Activated CD8-positive, alpha-beta T cell treated with anti-CD3 and anti-CD28 coated beads for 36 hours (primary cell): ENCODE results near the gene MBP. TPM values are rescaled to one million over a fixed set of nuclear protein-coding genes. Genes with fewer than 3 reads are reported as not detected.

Experiments used
- ATAC-seq: fragments of 200-7000 bp; cut with Tn5 transposase; one replicate; pipeline ENCODE4 v1.10.0; 2021; ENCODE audit warnings: mild to moderate bottlenecking, moderate library complexity
- CTCF ChIA-PET: fragments of 350-600 bp; sonication (Branson Sonifier 250); formaldehyde crosslinking; loops from one replicate; lab custom pipeline; 2021; ENCODE audit warnings: antibody characterized with exemption; lab: Charles Lee
- POLR2A ChIA-PET: fragments of 350-600 bp; sonication (Branson Sonifier 250); formaldehyde crosslinking; loops from one replicate; lab custom pipeline; 2021; ENCODE audit warnings: antibody characterized with exemption; lab: Charles Lee
- DNase-seq: peaks from one replicate; pipeline ENCODE4 v3.0.0-alpha.2; 2020
- H3K27ac Mint-ChIP-seq: one replicate; pipeline ENCODE4 v1.8.0; 2021; ENCODE audit warnings: mild to moderate bottlenecking, mixed read lengths
- H3K27me3 Mint-ChIP-seq: one replicate; pipeline ENCODE4 v1.8.0; 2021; ENCODE audit warnings: mixed read lengths
- H3K36me3 Mint-ChIP-seq: one replicate; pipeline ENCODE4 v1.8.0; 2021; ENCODE audit warnings: low read depth, mixed read lengths
- H3K4me1 Mint-ChIP-seq: one replicate; pipeline ENCODE4 v1.8.0; 2021; ENCODE audit warnings: low read depth, mixed read lengths
- H3K4me3 Mint-ChIP-seq: one replicate; pipeline ENCODE4 v1.8.0; 2021; ENCODE audit warnings: mild to moderate bottlenecking, moderate library complexity, mixed read lengths
- H3K9me3 Mint-ChIP-seq: one replicate; pipeline ENCODE4 v1.8.0; 2021; ENCODE audit warnings: mixed read lengths
- CTCF ChIP-seq: fragments of 200-600 bp; IDR thresholded peaks from one replicate; pipeline ENCODE4 v1.8.0; 2022; ENCODE audit warnings: antibody characterized with exemption, mild to moderate bottlenecking
- intact Hi-C: fragments of 100-400 bp; cut with micrococcal nuclease; formaldehyde crosslinking; loops from one replicate; pipeline ENCODE4 v1.10.0; 2022
- total RNA-seq, 2 experiments: library from RNA; stranded (reverse); gene quantifications; one replicate each; pipeline ENCODE4 v1.2.3, GENCODE V29; 2021

MBP gene
- total RNA-seq, 2 experiments from 2014 or later, result 39.9 to 41.5 TPM

GRCh38 chr18:77081390-77081778, 51.2 kb downstream of the MBP start:
- ChIA-PET CTCF (no interaction called here), POLR2A (interaction anchor here (0.6 to 1.0 kb wide), 2 partner anchors 11 to 21 kb away, joined by 3 read pairs; no protein-coding TSS in a partner anchor)
- Mint-ChIP-seq H3K4me3 (no peak overlapping the region), H3K36me3 (peaks cover 39% of the 10 kb centered on the region), H3K9me3 (no peaks in the 10 kb centered on the region), H3K27ac (peak overlapping the region; percentile 60), H3K27me3 (no peaks in the 10 kb centered on the region), H3K4me1 (peaks cover 68% of the 10 kb centered on the region)
- no peak for DNase-seq
- no peak for ATAC-seq
- intact Hi-C loops, result no loop called here
- TF ChIP-seq CTCF, result no peak

- DNase-seq (peak; percentile 29), ATAC-seq (peak; percentile 54)
- CTCF ChIA-PET, result interaction anchor here (2.8 kb wide), 1 partner anchor 11 kb away, joined by 10 read pairs; no protein-coding TSS in a partner anchor
- intact Hi-C loops, result no loop called here
- H3K36me3 Mint-ChIP-seq, result peaks cover 30% of the 10 kb centered on the region
- H3K4me3 Mint-ChIP-seq, result no peak overlapping the region
- H3K27ac Mint-ChIP-seq, result peak overlapping the region; percentile 57
- POLR2A ChIA-PET, result interaction anchor here (1.0 kb wide), 1 partner anchor 22 kb away, joined by 3 read pairs; no protein-coding TSS in a partner anchor
- no peaks in the 10 kb centered on the region for H3K9me3 Mint-ChIP-seq
- TF ChIP-seq CTCF, result no peak
- H3K4me1 Mint-ChIP-seq, result peaks cover 66% of the 10 kb centered on the region
- H3K27me3 Mint-ChIP-seq, result no peaks in the 10 kb centered on the region
Observed at GRCh38 chr18:77079954-77080682, 52.5 kb downstream of the MBP start.

GRCh38 chr18:77079088-77079487, 53.5 kb downstream of the MBP start:
- H3K9me3 Mint-ChIP-seq, result no peaks in the 10 kb centered on the region
- ChIA-PET POLR2A (interaction anchor here (0.6 kb wide), 1 partner anchor 46 kb away, joined by 3 read pairs; no protein-coding TSS in a partner anchor), CTCF (interaction anchor here (1.1 to 2.8 kb wide), 4 partner anchors 10 to 59 kb away, joined by 3 to 10 read pairs (median 4); no protein-coding TSS in a partner anchor)
- H3K27me3 Mint-ChIP-seq, result no peaks in the 10 kb centered on the region
- ATAC-seq, result no peak
- peaks cover 25% of the 10 kb centered on the region for H3K36me3 Mint-ChIP-seq
- no peak for TF ChIP-seq CTCF
- H3K4me3 Mint-ChIP-seq, result no peak overlapping the region
- H3K27ac Mint-ChIP-seq, result no peak overlapping the region
- peaks cover 66% of the 10 kb centered on the region for H3K4me1 Mint-ChIP-seq
- intact Hi-C loops, result no loop called here
- no peak for DNase-seq

GRCh38 chr18:77078690-77079070, 53.9 kb downstream of the MBP start:
- Mint-ChIP-seq H3K27me3 (no peaks in the 10 kb centered on the region), H3K9me3 (no peaks in the 10 kb centered on the region), H3K36me3 (peaks cover 22% of the 10 kb centered on the region), H3K4me3 (no peak overlapping the region), H3K4me1 (peaks cover 66% of the 10 kb centered on the region), H3K27ac (no peak overlapping the region)
- intact Hi-C loops, result no loop called here
- CTCF ChIA-PET, result interaction anchor here (1.0 to 2.8 kb wide), 5 partner anchors 10 to 78 kb away, joined by 3 to 10 read pairs (median 3); no protein-coding TSS in a partner anchor
- POLR2A ChIA-PET, result no interaction called here
- DNase-seq (no peak), ATAC-seq (no peak)
- TF ChIP-seq CTCF, result no peak
